Measurements from ENCODE around the gene SMAD3. TPM values are rescaled to one million over a fixed set of nuclear protein-coding genes. Genes with fewer than 3 reads are reported as not detected.

The SMAD3 gene
- total and polyA plus RNA-seq, 10 of the 15 experiments (the other 5 are each of a cell fraction or from before 2014, with no cell fraction given): 5.6 to 43.2 (median 16.0) TPM

DNA sequence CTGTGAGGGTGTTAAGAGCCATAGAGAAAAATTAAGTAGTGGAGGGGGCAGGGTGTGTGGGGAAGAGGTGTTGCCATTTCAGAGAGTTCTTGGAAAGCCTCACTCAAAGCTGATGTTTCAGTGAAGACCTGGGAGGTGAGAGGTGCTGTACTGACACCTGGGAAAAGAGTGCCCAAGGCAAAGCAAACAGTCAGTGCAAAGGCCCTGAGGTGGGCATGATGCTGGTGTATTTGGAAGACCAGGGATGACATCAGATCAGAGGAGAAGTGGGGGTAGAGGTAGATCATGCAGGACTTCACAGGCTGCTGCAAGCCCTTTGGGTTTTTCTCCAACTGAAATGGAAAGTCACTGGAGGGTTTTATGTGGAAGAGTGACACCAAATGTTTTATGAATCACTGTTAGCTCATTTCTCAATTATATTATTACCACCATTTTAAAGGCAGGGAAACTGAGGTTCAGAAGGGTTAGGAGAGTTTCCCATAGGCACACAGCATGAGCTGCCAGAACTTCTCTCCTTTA, 42.8 kb upstream of the SMAD3 start:
- Histone ChIP-seq H3K4me1 (ENCODE audit: control insufficient read depth, insufficient read depth, low read length) (peaks cover 10% of the 10 kb centered on the region), H3K9me3 (replicated peaks; ENCODE audit: control insufficient read depth, insufficient read depth, low read length) (no peaks in the 10 kb centered on the region), H3K36me3 (ENCODE audit: control insufficient read depth in 2 of 2, insufficient read depth in 2 of 2, low read length in 1 of 2) (no peaks in the 10 kb centered on the region), H3K27me3 (replicated peaks in 1 of 2; ENCODE audit: control insufficient read depth in 2 of 2, insufficient read depth in 2 of 2, low read length in 1 of 2) (no peaks in the 10 kb centered on the region), H3K79me2 (ENCODE audit: control insufficient read depth, insufficient read depth, low read length) (no peaks in the 10 kb centered on the region), H3K4me2 (ENCODE audit: control insufficient read depth, insufficient read depth) (no peak overlapping the region), H2AFZ (ENCODE audit: control insufficient read depth, low read depth, low read length) (no peak overlapping the region), H3K4me3 (no peak overlapping the region), H4K20me1 (ENCODE audit: control insufficient read depth, insufficient read depth) (no peaks in the 10 kb centered on the region), H3K27ac (ENCODE audit: control insufficient read depth, insufficient read depth) (no peak overlapping the region), H3K9ac (ENCODE audit: control insufficient read depth, insufficient read depth, low read length) (no peak overlapping the region)
- POLR2A ChIA-PET: no interaction called here
- in situ Hi-C loops (cut with MboI): no loop called here
- ATAC-seq: no peak
- no peak for FAIRE-seq
- no TSS peak for BruUV-seq (replicated peaks)
- DNase-seq (ENCODE audit: low read depth, low spot score): no peak
- TF ChIP-seq ASH2L (IDR thresholded peaks at IDR 0.05; ENCODE audit: borderline replicate concordance, low read depth): no peak
- TF ChIP-seq PML (IDR thresholded peaks at IDR 0.05; ENCODE audit: low read length): no peak
- no peak for TF ChIP-seq BHLHE40 (IDR thresholded peaks at IDR 0.05; ENCODE audit: borderline replicate concordance in 1 of 2, low read depth in 2 of 2, low read length in 1 of 2)
- TF ChIP-seq STAT3 (IDR thresholded peaks at IDR 0.05; ENCODE audit: low read depth, low read length): no peak
- TF ChIP-seq, protein P1, sequence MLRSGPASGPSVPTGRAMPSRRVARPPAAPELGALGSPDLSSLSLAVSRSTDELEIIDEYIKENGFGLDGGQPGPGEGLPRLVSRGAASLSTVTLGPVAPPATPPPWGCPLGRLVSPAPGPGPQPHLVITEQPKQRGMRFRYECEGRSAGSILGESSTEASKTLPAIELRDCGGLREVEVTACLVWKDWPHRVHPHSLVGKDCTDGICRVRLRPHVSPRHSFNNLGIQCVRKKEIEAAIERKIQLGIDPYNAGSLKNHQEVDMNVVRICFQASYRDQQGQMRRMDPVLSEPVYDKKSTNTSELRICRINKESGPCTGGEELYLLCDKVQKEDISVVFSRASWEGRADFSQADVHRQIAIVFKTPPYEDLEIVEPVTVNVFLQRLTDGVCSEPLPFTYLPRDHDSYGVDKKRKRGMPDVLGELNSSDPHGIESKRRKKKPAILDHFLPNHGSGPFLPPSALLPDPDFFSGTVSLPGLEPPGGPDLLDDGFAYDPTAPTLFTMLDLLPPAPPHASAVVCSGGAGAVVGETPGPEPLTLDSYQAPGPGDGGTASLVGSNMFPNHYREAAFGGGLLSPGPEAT (IDR thresholded peaks at IDR 0.05; ENCODE audit: low read depth): no peak
- no peak for TF ChIP-seq ZNF384 (IDR thresholded peaks at IDR 0.05; ENCODE audit: borderline replicate concordance, low read depth, low read length)
- no peak for TF ChIP-seq SMC3 (IDR thresholded peaks at IDR 0.05; ENCODE audit: borderline replicate concordance, low read length)
- no peak for TF ChIP-seq STAT1 (conservative IDR thresholded peaks at IDR 0.05)
- TF ChIP-seq ZNF622 (IDR thresholded peaks at IDR 0.05): no peak
- TF ChIP-seq ZSCAN29 (IDR thresholded peaks at IDR 0.05): no peak
- TF ChIP-seq IKZF1 (conservative IDR thresholded peaks at IDR 0.05): no peak
- TF ChIP-seq TARDBP (IDR thresholded peaks at IDR 0.05; ENCODE audit: borderline replicate concordance): no peak
- no peak for TF ChIP-seq EZH2 (IDR thresholded peaks at IDR 0.05; ENCODE audit: borderline replicate concordance, control insufficient read depth, low read depth, low read length)
- SMC1A ChIA-PET (ENCODE audit: uncharacterized antibody, unreplicated experiment): interaction anchor here (0.7 to 1.3 kb wide), 3 partner anchors 9 to 14 kb away, joined by 3 to 4 read pairs (median 3); no protein-coding TSS in a partner anchor
- RAD21 ChIA-PET (ENCODE audit: unreplicated experiment): interaction anchor here (0.6 kb wide), 1 partner anchor 220 kb away, joined by 3 read pairs; no protein-coding TSS in a partner anchor
- CTCF ChIA-PET: interaction anchor here (1.0 kb wide), 1 partner anchor 9 kb away, joined by 4 read pairs; no protein-coding TSS in a partner anchor
- intact Hi-C loops (cut with micrococcal nuclease; ENCODE audit: unreplicated experiment): no loop called here
